GM13976 (cell line): ENCODE measurements around the gene SRRM3.

Source experiments
- DNase-seq: peaks from one replicate; pipeline ENCODE4 v3.0.0; 2012; ENCODE audit warnings: low spot score
- in situ Hi-C: fragments of 300-500 bp; cut with MboI; formaldehyde crosslinking; loops from one replicate; pipeline ENCODE4 v1.12.0; 2022; ENCODE audit warnings: low sequenced_read_pairs, mixed read lengths, inconsistent platforms; ENCODE audit not compliant: unreplicated experiment
- TF ChIP-seq, protein P1 (sequence below): IDR thresholded peaks from 2 replicates; pipeline ENCODE4 v1.5.1; 2012; ENCODE audit warnings: borderline replicate concordance, mild to moderate bottlenecking; ENCODE audit not compliant: insufficient read depth; ENCODE audit errors: extremely low read depth, missing control alignments, control extremely low read depth

Gene SRRM3

DNA sequence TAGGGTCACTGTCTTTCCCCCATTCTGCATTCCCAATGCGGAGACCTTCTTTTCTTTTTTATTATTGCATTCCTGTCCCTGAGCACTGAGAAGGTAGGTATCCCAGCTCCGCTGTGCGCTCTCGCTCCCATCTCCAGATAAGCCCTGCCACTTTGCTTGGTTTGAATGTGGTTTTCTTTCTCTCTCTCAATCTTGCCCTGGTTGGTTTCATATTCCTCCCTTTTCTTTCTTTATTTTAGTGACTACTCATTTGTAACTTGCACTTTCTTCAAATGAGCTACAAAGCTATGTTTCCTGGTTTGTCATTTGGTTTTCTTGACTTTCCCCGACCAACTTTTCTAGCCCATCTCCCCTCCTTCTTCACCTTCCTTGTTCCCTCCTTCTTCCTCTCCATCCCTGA is 71.8 kb downstream of the SRRM3 start:
- TF ChIP-seq, protein P1, sequence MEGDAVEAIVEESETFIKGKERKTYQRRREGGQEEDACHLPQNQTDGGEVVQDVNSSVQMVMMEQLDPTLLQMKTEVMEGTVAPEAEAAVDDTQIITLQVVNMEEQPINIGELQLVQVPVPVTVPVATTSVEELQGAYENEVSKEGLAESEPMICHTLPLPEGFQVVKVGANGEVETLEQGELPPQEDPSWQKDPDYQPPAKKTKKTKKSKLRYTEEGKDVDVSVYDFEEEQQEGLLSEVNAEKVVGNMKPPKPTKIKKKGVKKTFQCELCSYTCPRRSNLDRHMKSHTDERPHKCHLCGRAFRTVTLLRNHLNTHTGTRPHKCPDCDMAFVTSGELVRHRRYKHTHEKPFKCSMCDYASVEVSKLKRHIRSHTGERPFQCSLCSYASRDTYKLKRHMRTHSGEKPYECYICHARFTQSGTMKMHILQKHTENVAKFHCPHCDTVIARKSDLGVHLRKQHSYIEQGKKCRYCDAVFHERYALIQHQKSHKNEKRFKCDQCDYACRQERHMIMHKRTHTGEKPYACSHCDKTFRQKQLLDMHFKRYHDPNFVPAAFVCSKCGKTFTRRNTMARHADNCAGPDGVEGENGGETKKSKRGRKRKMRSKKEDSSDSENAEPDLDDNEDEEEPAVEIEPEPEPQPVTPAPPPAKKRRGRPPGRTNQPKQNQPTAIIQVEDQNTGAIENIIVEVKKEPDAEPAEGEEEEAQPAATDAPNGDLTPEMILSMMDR = no peak
- DNase-seq = no peak

DNA sequence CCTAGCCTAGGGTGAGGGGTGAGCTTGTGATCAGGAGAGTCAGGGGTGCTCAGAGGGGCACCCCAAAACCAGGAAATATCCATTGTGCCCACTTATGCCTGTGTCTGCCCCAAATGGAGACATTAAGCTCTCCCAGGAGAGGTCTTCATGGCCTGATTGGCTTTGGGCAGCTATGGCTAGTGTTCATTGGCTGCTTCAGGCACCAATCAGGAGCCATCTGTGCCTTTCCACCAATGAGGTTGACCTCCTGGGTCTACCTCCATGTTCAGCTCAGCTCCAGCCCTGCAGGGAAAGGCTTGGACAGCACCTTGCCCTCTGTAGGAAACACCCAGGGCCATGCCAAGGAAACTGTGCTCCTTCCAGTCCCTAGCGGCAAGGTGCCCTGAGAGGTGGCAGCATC is 76.8 kb downstream of the SRRM3 start:
- no peak for DNase-seq
- TF ChIP-seq, protein P1 = no peak
- in situ Hi-C loops = no loop called here

More for the DNA sequence above, 71.8 kb downstream of the SRRM3 start:
- in situ Hi-C loops = no loop called here

DNA sequence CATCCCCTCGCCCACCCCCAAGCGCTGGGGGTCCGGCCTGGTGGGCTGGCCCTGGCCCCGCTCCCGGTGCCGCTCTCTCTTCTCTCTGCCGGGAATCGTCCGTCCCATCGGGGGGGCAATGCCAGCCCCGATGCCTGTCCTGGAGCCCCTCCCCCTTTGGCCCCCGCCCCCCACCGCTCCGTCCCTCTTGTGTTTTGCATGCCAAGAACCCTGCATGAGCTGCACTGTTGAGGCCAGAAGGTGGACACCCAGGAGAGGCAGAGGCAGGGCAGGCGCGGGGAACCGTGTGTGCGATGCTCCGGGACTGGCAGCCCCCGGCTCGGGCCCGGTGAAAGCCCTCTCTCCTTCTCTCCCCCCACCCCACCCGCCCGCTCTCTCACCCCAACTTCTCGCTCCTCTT is 78.7 kb downstream of the SRRM3 start:
- TF ChIP-seq, protein P1 = no peak
- in situ Hi-C loops = no loop called here

DNA sequence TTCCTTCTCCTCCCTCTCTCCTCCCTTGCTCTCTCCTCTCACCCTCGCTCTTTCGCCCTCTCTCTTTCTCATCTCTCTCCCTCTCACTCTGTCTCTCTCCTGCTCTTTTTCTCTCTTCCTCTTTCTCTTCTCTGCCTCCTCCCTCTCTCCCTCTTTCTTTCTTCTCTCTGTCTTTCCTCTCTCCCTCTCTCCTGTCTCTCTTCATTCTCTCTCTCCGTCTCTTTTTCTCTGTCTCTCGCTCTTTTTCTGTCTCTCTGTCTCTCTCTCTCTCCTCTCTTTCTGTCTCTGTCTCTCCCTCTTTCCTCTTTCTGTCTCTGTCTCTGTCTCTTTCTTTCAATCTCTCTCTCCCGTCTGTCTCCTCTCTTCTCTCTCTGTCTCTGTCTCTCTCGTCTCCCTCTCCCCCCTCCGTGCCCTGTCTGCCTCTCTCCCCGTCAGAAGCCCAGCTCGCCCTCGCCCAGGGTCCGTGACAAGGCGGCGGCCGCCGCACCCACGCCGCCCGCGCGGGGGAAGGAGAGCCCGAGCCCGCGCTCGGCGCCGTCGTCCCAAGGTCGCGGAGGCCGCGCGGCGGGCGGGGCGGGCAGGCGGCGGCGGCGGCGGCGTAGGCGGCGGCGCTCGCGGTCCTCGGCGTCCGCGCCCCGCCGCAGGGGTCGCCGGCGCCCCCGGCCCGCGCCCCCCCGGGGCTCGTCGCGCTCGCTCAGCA is 79.5 kb downstream of the SRRM3 start:
- in situ Hi-C loops = no loop called here
- no peak for DNase-seq

More for the DNA sequence above, 78.7 kb downstream of the SRRM3 start:
- no peak for DNase-seq

DNA sequence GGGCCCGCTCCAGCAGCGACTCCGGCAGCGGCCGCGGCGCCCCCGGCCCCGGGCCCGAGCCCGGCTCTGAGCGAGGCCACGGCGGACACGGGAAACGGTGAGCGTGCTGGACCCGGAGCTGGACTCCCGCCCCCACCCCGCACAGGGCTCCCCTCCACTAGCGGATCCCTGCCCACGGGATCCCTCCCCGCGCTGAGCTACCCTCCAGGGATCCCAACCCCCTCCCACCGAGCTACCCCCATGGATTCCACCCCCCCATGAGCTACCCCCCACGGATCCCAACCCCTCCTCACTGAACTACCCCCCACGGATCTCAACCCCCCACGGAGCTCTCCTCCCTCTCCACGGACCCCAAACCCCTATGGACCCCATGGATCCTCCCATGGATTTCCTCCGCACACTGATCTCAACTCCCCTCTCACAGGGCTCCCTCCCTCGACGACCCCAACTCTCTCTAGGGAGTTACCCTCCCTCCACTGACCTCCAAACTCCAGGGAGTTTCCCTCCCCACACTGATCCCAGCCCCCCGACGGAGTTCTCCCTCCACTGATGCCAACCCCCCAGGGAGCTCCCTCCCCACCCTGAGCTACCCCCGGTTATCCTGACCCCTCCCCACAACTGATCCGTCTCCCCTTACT is 80.1 kb downstream of the SRRM3 start:
- TF ChIP-seq, protein P1 = no peak
- in situ Hi-C loops = no loop called here
- DNase-seq = no peak

More for the DNA sequence above, 79.5 kb downstream of the SRRM3 start:
- TF ChIP-seq, protein P1 = no peak

DNA sequence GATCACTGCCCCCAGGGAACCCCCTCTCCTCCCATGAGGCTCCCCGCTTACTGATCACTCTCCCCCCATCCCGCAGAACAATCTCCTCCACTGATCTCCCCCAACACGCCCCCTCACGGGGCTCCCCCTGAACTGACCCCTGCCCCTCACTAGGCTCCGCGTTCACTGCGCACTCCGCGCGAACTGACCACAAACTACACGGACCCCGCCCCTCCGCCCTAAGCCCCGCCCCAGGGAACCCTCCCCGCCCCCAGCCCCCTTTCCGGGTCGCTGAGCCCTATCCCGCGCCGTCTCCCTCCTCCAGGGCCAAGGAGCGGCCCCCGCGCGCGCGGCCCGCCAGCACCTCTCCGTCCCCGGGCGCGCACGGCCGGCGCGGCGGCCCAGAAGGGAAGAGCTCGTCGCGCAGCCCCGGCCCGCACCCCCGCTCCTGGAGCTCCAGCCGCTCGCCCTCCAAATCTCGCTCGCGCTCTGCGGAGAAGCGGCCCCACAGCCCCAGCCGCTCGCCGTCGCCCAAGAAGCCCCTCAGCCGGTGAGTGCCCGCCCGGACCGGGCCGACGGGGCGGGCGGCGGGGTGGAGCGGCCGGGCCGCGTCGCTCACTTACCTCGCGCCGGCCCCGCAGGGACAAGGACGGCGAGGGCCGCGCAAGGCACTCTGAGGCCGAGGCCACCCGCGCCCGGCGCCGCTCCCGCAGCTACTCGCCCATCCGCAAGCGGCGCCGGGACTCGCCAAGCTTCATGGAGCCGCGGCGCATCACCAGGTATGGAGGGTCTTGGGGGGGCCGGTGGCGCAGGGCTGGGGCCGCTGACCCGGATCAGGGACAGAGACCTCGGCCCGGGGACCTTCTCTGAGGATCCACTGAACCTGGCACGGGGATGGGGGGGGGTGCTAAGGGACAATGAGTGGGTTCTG is 80.9 kb downstream of the SRRM3 start:
- TF ChIP-seq, protein P1 = no peak
- no peak for DNase-seq
- in situ Hi-C loops = no loop called here
